GM21529 (cell line): ENCODE measurements around the gene BICC1.
"Not testable (repeated sequence)": the region's sequence is repeated elsewhere in the genome, so short reads cannot be mapped to it uniquely, and the experiment has no call there.

Experiments used
- ATAC-seq: cut with Tn5 transposase; IDR thresholded peaks from one replicate; pipeline ENCODE4 v1.9.1; 2021; ENCODE audit not compliant: unreplicated experiment

Gene BICC1

GRCh38 chr10:58590152-58590840 lies 77.6 kb downstream of the BICC1 start:
- no peak for ATAC-seq

GRCh38 chr10:58590924-58591323 lies 78.3 kb downstream of the BICC1 start:
- ATAC-seq, result no peak

DNA sequence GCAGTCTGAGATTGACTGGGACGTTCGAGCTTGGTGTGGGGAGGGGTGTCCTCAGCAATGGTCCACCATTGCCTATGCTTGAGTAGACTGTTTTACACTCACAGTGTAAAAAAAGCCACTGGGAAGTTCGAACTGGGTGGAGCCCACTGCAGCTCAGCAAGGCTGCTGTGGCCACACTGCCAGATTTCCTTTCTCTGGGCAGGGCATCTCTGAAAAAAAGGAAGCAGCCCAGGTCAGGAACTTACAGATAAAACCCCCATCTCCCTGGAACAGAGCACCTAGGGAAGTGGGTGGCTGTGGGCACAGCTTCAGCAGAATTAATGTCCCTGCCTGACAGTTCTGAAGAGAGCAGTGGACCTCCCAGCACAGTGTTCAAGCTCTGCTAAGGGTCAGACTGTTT lies 80.3 kb downstream of the BICC1 start:
- ATAC-seq, result no peak

DNA sequence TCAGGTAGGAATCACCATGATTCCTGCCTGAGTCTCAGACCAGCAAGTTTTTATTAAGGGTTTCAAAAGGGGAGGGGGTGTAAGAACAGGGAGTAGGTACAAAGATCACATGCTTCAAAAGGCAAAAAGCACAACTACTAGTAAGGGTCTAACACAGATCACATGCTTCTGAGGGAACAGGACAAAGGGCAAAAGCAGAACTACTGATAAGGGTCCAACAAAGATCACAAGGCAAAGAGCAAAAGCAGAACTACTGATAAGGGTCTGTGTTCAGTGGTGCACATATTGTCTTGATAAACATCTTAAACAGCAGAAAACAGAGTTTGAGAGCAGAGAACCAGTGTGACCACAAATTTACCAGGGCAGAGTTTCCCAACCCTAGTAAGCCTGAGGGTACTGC lies 84.5 kb downstream of the BICC1 start:
- not testable (repeated sequence) for ATAC-seq

- no peak for ATAC-seq
Measured at GRCh38 chr10:58599927-58600553, 87.4 kb downstream of the BICC1 start.

DNA sequence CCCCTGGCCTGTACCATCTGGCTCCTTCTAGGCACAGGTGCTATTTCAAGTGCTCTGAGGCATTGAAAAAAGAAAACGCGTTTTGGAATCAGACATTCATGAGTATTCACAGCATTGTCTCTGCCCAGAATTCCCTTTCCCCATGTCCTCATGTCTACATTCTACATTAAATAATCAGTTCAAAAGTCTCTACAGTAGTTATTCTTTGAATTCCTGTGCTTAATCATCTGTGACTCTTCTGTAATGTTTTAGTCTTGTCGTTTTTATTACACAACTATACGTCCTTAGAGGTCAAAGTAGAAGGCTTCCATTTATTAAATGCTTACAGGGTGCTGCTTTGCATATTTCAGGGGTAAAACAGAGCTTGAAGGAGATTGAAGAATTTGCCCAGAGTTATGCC lies 95.7 kb downstream of the BICC1 start:
- ATAC-seq, result no peak

- ATAC-seq, result no peak
Measured at GRCh38 chr10:58608826-58609531, 96.3 kb downstream of the BICC1 start.

DNA sequence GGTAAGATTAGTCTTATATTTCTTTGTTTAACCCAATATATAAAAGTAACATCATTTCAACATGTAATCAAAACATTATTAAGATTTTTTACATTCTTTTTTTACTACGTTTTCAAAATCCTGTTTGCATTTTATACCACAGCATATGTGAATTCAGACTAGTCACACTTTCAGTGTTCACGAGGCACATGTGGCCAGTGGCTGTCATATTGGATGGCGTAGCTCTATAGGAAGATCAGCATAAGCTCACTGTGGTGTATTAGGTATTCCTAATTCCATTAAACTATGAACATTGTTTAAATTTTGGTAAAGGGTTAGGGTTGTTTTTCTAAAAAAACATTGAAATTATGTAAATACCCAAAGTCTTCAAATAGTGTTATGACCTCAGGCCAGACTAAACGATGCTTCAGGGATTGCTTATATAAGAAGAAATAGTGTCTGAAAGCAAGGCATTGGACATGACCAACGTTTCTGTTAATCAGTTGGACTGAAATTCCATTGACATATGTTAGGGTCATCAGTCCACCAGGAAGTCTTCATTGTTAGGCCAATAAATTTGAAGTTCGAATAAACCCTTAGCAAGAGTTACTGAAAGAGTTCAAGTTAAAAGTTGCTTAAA lies 97.0 kb downstream of the BICC1 start:
- no peak for ATAC-seq

DNA sequence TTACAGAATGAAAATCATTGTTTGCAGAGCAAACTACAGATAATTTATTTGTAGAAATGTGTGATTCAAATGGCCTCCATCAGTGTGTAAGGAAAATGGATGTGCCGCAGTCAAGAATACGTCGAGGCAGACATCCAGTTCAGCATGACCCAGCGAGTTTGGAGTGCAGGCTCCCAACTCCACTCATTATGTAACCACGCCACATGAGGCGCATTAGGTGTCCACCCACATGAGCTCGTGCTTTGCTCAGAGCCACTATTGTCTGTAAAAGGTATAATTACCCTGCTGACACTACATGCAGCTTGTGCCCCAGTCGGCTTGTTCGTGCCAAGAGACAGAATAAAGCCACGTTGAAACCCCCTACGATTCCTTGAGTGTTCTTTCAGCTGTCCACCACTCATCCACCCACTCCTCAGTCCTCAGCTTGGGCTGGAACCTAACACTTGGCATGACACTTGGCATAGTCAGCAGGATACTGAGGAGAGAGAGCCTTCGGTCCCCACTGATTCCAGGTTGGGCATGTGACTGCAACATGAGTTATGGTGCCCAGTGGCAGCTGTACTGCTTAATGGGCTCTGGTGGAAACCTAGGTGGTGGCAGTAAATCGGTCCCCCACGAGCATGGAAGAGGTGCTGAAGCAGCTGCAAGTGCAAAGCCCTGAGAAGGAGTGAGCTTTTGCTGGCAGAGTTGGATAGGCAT lies 102.7 kb downstream of the BICC1 start:
- ATAC-seq, result no peak

GRCh38 chr10:58618158-58618676 lies 105.5 kb downstream of the BICC1 start:
- no peak for ATAC-seq

GRCh38 chr10:58621379-58622077 lies 108.9 kb downstream of the BICC1 start:
- no peak for ATAC-seq

DNA sequence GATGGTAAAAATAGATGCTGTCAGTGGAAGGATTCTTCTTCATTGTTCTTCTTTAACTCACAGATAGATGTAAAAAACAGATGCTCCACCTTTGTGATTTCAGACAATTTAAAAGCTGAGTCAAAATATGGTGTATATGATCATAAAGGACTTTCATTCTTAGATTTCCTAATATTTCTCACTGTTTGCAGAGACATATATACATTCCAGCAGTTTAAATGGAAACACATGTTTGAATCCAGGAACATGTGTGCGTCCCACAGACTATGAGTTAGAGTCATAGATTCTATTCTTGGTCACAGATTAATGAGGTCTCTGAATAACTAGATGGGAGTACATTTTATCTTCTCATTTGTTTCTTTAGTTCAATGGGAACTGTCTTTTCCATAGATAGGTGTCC lies 109.6 kb downstream of the BICC1 start:
- no peak for ATAC-seq

GRCh38 chr10:58625070-58625469 lies 112.4 kb downstream of the BICC1 start:
- ATAC-seq, result no peak

GRCh38 chr10:58627392-58627791 lies 114.7 kb downstream of the BICC1 start:
- no peak for ATAC-seq

GRCh38 chr10:58631715-58632114 lies 119.0 kb downstream of the BICC1 start:
- ATAC-seq, result no peak

DNA sequence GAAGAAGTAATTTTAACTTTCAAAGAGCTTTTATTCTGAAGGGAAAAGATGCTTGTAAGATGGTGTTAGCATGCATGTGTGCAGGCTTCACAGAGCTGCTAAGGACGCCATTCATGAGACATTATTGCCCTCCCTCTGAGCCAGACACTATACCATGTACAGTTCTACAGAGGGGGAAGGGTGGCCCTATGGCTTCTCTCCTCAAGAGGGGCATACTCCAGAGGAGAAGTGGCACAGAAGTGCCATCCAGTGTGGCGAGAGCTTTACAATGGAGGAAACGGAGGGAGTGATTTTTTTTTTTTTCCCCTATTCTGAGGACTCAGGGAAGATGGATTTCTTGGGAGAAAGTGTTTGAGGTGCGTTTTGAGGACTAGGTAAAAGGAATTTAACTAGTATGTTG lies 119.5 kb downstream of the BICC1 start:
- ATAC-seq, result no peak

GRCh38 chr10:58637352-58637751 lies 124.7 kb downstream of the BICC1 start:
- no peak for ATAC-seq

- ATAC-seq, result no peak
Measured at GRCh38 chr10:58638388-58638787, 125.7 kb downstream of the BICC1 start.

DNA sequence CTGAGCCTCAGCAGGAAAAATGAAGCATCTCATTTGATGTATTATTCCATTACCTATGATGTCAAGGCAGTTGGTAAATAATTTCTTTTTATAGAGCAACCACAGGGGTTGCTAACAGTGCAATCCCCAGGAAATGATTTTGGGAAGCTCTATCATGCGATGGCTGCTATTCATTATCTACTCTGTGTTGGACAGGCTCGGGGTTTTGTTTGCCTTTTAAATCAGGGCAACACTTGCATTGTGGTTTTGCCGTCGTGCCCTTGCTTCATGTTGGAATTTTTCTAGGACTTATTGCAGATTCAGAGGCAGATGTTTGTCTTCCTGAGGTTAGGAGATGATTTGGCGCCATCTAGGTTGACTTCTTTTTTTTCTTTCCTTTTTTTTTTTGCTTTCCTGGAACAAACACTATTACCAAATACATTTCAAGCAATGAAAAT lies 128.4 kb downstream of the BICC1 start:
- no peak for ATAC-seq

DNA sequence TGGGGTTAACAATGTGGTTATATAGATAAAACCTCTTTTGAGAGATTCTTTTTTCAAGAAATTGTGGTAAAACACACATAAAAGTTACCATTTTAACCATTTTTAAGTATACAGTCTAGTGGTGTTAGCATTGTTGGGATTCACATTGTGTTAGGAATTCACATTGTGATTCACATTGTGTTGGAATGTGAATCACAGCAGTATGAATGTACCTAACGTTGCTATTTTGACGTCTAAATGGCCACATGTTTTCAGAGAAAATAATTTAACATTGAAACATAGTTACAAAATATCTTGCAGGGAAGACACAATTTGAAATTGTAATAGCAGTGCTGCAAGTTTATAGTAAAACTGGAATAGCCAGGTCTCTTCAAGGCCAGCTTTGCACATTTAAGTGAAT lies 129.0 kb downstream of the BICC1 start:
- no peak for ATAC-seq
